Measurements from ENCODE around the gene RASEF.

The RASEF gene

DNA sequence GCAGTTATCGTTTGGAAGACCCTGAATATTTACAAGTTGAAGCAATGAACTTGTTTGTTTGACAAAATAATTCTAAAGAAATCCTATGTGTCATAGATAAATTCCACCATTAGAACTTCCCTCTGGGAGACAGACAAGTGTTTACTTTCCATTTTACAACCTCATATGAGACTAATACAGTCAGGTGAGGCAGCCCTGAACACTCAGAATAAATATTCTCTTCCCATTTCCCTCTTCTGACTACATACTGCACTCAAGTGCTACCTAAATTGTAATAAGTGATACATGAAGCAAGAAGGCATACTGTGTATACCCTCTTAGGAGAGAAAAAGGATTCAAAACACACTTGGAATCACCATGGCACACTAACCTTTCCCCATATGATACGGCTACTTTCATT, 6.8 kb downstream of the RASEF start:
- no peak for DNase-seq (ENCODE audit: low spot score)

DNA sequence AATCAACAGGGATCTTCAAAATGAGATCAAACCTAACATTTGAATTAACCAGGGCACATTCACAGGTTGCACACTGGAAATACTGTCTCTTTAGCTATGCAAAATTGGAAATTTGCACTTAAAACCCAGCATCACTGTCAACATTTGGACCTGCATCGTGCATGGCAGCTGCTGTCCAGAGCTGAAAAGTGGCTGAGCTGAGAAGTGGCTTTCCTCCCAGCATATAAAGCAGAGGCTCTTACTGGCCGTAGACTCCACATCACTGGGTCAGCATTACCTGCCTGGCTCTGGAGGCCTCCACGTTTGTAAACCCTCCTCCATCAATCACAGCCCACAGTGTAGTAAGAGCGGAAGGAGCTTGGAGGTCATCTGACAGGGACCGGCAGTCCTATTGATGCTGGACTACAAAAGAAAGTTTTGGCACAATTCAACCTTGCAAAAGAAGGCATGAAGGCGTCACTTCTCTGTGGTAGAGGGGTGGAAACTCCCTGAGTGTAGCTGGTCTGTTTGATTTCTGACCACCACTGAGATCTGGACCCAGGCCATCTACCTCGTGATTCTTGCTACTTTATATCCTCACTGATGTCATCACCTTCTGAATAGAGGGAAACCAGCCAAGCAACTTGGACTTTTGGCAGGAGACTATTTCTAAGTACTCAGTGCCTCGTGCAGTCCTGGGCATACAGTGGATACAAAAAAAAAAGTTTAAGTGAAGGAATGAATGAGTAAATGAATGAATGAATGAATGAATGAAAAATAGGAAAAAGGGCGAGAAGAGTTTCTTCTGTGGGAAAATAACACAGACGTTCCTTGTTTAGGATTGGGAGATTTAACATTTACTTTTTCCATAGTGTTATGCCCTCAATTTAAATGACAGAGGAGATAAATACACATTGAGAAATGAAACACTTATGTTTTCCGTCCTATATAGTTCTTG, 14.8 kb downstream of the RASEF start:
- peak; percentile 2 for DNase-seq (ENCODE audit: low spot score)

GRCh38 chr9:83043597-83043996, 19.3 kb downstream of the RASEF start:
- DNase-seq (ENCODE audit: low spot score) = no peak

DNA sequence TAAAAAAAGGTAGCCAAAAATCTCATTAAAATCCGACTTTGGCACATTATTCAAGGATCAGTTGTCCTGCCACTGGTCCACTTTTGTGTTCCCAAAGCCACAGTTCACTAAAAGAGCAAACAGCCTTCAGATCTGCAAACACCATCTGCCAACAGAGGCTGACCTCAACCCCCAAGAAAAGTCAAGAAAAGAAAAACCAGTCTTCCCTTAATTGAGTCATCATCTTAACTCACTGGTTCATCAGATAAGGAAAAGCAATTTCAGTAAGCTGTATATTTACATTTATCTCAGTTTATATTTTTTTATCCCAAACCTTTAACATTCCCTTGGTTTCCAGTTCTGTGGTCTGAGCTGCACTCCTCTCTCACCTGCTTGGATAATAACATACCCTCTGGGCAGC, 21.2 kb downstream of the RASEF start:
- DNase-seq (ENCODE audit: low spot score) = no peak

DNA sequence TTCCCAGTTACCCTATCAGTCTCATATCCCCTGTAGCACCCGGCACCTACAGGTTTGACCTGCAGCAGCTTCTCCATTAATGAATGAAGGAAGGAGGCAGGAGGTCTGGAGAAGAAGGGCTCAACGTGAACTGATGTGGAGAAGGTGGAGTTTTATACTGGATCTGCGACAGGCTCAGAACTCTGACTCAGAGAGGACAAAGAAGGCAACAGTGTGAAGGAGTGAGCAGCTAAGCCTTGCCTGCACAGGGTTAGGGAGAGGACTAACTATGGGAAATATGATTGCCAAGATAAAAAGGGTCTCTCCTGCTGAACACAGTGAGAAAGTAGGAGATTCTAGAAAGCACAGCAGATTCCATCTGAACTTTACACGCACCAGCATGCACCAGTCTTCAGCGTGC, 23.6 kb downstream of the RASEF start:
- DNase-seq (ENCODE audit: low spot score) = no peak

- DNase-seq (ENCODE audit: low spot score) = peak; percentile 2
Observed at GRCh38 chr9:83036043-83036442, 26.9 kb downstream of the RASEF start.

- no peak for DNase-seq (ENCODE audit: low spot score)
Observed at GRCh38 chr9:83035143-83035542, 27.8 kb downstream of the RASEF start.

DNA sequence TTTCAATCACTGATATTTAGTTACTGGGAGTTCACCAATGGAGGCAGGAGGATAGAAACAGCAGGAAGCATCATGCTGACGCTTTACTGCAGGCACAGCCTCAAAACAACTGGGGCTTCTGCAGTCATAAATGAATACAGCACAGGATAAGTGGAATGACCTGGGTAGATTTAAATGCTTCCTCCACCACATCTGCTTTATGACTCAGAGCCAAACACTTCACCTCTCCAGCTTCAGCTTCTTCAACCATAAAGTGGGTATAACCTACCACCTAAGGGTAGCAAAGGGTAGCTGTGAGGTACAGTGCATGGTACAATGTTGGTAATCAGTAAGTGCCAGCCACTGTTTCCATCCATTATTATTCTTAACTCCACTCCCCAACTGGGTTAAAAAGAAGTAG, 28.4 kb downstream of the RASEF start:
- DNase-seq (ENCODE audit: low spot score) = no peak

GRCh38 chr9:83034026-83034425, 28.9 kb downstream of the RASEF start:
- DNase-seq (ENCODE audit: low spot score) = no peak

DNA sequence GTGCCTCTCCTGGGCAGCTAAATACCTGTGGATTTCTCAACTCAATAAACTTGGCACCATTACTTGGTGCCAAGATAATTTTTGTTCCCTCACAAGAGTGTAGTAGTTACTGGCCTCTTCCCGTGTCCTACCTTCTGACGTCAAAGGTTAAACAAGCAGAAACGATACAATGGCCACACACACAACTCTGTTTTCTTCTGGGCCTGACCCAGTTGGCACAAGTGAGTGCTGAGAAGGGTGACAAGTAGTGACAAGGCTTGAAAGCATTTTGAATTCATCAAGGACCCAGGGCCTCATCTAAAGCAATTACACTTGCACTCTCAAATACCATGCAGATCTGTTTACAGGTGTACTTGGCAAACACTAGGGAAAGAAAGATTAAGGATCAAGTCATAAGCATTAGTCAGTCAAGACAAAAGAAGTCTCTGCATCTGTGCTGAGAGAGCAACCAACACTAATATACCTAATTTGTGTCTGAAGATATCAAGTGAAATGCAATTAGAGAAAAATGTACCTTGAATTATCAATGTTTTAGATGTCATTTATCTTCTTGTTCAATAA, 30.8 kb downstream of the RASEF start:
- no peak for DNase-seq (ENCODE audit: low spot score)

DNA sequence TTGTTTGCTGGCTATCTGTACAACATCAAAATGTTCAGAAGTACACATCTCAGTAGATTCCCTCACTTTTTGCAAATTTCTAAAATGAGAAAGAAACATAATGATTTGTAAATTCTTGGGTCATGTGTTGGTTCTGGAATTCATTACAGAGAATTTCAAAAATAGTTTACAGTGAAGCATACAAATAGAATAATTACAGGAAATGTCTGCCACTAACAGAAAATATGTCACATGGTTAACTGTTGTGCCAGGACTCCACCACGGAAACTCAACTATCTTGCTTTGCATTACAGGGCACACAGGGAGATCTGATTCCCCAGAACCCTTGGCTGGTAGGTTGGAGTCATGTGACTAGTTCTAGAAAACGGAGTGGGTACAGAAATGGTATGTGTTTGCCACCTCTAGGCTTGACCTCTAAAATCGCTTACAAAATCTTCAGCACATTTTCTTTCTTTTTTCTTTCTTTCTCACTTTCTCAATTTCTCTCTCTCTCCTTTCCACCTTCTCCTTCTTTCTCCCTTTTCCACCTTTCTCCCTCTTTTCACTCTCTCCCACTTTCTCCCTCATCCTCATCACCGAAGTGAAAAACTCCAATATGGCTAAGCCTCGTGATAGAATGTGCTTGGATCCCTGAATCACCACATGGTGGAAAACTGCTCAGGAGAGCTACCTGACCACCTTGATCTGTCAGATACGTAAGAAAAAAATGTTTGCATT, 32.4 kb downstream of the RASEF start:
- DNase-seq (ENCODE audit: low spot score) = no peak

DNA sequence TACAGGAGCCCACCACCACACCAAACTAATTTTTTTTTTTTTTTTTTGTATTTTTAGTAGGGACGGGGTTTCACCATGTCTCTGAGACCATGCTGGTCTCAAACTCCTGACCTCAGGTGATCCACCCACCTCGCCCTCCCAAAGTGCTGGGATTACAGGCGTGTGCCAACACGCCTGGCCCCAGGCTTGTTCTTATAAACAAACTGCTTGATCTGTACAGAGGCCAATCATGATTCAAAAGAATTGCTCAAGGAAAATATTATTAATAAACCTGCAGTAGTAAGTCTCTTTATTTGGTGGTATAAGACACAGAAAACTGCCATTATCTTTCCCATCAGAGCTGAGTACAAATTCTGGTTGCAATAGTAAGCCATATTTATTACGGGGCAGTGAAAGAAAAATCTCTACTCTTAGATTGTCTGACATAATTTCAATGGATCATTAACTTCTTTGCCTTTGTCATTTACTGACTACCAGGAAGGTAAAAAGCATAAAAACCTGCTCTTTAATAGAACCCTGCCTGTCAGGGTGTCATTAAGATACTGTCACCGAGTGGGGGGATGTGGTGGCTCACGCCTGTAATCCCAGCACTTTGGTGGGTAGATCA, 33.3 kb downstream of the RASEF start:
- DNase-seq (ENCODE audit: low spot score) = no peak

DNA sequence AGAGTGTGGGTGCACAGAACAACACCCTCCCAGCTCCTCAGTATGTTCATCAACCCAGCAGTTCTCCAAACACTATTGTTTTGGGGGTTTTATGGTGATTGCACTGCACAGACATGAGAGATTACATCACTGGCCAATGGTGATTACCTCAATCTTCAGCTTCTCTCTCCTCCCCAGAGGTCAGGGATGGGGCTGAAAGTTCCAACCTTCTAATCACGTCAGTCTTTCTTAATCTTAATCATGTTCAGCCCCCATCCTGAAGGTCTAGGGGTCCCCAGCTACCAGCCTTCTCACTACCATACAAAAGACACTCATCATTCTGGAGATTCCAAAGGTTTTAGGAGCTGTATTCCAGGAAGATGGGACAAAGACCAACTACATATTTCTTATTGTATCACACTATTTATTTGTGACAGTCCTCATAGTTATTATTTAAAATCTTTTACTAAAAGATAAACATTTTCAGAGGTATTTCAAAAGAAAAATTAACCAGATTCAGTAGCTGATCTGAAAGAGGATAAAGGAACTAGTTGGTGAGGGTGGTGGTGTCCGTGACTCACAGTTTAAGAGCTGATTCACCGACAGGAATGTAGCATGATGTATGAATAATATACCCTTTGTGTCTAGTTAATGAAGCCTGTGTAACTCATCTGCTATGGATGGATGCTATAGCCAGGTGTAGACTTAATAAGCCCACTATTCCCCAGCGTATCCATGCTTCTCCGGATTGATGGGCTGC, 35.6 kb downstream of the RASEF start:
- DNase-seq (ENCODE audit: low spot score) = no peak

DNA sequence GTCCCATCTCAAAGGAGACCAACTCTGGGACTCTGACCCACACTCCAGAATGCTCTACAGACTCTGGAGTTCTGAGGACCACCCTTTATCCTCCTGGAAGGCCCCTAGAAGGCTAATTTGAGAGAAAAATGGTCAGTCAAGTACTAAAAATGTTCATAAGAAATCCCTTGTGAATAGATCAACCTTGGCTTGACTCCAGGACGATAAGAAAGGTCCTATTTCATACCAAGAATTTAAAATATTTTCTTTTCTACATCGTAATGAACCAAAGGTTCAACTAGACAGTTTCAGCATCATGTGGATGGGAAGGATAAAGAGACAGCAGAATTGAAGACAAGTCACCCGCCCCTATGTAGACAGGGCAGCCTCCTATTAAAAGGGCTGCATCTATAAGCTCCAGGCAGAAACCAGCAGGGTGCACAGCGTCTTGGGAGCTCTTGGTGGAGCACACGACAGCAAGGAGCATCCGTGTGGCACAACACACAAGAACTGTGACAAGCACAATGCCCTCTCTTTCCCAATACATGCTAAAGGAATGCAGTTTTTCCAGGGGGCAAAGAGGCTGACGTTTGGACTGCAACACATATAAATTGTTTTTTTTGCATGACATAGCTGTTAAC, 38.3 kb downstream of the RASEF start:
- DNase-seq (ENCODE audit: low spot score) = no peak

GRCh38 chr9:83023151-83023550, 39.8 kb downstream of the RASEF start:
- DNase-seq (ENCODE audit: low spot score) = no peak

- no peak for DNase-seq (ENCODE audit: low spot score)
Observed at GRCh38 chr9:83020864-83021263, 42.1 kb downstream of the RASEF start.

DNA sequence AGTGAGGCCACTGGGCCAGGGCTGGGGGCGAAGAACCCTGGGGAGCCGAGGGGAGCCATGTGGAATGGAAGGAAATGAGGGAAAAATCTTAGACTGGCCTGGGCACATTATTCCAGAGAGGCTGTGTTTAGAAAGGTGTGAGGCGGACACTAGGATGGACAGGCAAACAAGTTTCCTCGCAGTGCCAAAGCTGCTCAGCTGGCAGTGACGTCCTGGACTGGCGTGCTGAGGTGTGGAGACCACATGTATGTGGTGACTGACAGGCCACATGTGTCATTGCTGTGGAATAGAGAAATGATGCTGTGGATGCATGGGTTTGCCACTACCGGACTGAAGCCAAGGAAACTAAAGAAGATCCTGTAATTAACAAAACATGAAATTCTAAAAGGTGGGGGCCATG, 42.6 kb downstream of the RASEF start:
- no peak for DNase-seq (ENCODE audit: low spot score)

- DNase-seq (ENCODE audit: low spot score) = no peak
Observed at GRCh38 chr9:83019246-83019645, 43.7 kb downstream of the RASEF start.

DNA sequence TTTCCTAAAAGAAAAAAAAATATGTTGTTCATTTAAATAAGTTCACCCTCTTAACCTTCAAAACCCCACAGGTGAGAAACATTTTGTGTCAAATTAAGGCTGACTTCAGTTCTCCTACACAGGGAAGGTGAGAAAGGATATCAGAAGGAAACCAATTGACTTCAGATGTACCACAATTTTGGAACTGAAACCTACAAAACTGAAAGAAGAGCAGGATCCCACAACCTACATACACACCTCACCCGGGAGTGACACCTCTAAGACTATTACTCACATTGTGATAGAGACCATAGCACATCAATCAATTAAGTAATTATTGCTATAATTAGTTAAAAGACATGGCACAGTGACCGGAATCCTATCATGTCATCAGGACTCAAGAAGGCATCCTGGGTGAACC, 47.0 kb downstream of the RASEF start:
- DNase-seq (ENCODE audit: low spot score) = no peak

DNA sequence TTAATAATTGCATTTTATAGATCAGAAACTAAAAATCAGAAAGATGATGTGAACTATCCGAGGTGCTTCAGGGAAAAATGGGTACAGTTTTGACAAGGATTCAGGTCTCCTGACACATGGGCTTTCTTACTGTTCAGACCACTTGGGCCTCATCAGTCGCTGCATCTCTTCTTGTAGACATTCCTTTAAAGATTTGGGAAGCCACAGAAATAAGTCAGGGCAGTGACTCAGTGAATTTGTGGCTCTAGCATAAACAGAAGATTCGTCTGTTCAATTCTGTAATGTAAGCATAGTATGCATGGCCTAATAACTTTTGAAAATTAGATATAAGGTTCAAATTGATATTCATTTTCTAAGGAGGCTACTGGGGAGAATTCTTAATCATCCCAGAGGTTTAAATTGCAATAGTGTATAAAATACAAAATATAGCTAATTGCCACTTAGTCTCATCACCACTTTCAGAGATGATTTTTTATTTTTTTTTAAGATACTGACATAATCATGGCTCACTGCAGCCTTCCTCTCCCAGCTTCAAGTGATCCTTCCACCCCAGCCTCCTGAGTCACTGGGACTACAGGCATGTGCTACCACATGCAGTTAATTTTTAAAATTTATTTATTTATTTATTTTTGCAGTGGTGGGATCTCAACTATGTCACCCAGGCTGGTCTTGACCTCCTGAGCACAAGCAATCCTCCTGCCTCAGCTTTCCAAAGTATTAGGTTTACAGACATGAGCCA, 48.9 kb downstream of the RASEF start:
- DNase-seq (ENCODE audit: low spot score) = no peak
